B cell (primary cell): ENCODE results near the gene KCNF1.

Experiments used
- CTCF ChIP-seq: fragments of 200-600 bp; IDR thresholded peaks from one replicate; pipeline ENCODE4 v1.8.0; 2022; ENCODE audit warnings: antibody characterized with exemption, mild to moderate bottlenecking
- EZH2 ChIP-seq: IDR thresholded peaks from 2 replicates; pipeline ENCODE4 v1.6.1; 2012; ENCODE audit warnings: borderline replicate concordance, low read depth, mild to moderate bottlenecking, moderate library complexity, low read length; ENCODE audit not compliant: insufficient read depth, poor library complexity, severe bottlenecking

- no peak for TF ChIP-seq CTCF
- no peak for TF ChIP-seq EZH2
Measured at GRCh38 chr2:10895231-10895630, 16.5 kb upstream of the KCNF1 start.
